Fibroblast of lung (primary cell): ENCODE data around the gene CHSY1.

Experiments
- CTCF ChIP-seq, 2 donors: IDR thresholded peaks in 1 of 2; conservative IDR thresholded peaks in 1 of 2; 1 replicate in 1 of 2; 2 replicates in 1 of 2; pipeline ENCODE4 v1.5.1; 2011 to 2012; ENCODE audit warnings: low read length in 2 of 2, control low read depth in 1 of 2, inconsistent platforms in 1 of 2, low read depth in 1 of 2, mild to moderate bottlenecking in 1 of 2
- EZH2 ChIP-seq: IDR thresholded peaks from 2 replicates; pipeline ENCODE4 v1.5.1; 2012; ENCODE audit warnings: low read length, control low read depth, mild to moderate bottlenecking; ENCODE audit errors: missing control alignments

- no peak for TF ChIP-seq CTCF (conservative IDR thresholded peaks at IDR 0.05 in 1 of 2, IDR thresholded peaks at IDR 0.05 in 1 of 2; ENCODE audit: low read depth in 1 of 2, low read length in 2 of 2)
- no peak for TF ChIP-seq EZH2
Measured at GRCh38 chr15:101167753-101168462, 83.9 kb downstream of the CHSY1 start.
